Measurements from ENCODE around the gene JMJD7.

DNA sequence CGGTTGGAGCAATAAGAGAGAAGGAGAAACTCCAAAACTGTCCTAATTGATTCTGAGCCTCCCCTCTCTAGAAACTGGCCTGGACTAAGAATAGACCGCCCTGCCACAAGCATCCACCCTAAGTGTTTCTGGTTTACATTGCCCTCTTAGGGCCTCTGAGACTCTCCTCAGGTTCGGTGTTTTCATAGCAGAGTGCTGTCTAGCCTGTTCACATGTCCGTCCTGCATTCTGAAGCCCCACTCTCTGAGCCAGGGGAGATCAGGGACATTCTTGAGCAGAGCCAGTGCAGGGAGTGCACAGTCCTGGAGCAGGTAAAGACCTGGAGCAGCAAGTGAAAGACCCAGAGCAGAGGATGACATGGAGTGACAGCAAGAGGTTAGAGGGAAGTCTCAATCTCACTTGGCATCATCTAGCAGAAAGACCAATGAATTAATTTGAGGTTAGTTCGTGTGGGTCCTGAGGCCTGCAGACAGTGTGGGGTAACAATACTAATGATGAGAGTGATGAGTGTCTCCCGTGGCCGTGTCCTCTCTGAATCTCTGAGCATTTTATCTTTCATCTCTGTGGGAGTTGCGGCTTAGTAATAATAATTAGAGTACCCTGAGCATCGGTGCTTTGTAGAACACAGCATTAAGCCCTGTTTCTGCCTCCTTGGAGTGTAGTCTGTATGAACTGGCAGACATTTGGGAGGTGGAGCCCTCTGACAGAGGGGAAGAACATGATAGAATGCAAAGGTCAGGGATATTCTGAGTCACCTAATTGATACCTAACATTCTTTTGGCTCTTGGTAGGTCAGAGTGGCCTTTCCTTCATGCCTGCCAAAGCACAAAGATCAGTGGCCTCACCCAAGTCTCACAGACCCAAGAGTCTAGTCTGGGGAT, 29.0 kb upstream of the JMJD7 start:
- TF ChIP-seq POLR2AphosphoS5 (IDR thresholded peaks at IDR 0.05) = no peak
- TF ChIP-seq, protein P1, sequence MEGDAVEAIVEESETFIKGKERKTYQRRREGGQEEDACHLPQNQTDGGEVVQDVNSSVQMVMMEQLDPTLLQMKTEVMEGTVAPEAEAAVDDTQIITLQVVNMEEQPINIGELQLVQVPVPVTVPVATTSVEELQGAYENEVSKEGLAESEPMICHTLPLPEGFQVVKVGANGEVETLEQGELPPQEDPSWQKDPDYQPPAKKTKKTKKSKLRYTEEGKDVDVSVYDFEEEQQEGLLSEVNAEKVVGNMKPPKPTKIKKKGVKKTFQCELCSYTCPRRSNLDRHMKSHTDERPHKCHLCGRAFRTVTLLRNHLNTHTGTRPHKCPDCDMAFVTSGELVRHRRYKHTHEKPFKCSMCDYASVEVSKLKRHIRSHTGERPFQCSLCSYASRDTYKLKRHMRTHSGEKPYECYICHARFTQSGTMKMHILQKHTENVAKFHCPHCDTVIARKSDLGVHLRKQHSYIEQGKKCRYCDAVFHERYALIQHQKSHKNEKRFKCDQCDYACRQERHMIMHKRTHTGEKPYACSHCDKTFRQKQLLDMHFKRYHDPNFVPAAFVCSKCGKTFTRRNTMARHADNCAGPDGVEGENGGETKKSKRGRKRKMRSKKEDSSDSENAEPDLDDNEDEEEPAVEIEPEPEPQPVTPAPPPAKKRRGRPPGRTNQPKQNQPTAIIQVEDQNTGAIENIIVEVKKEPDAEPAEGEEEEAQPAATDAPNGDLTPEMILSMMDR (IDR thresholded peaks at IDR 0.05) = no peak
- no peak for TF ChIP-seq POLR2A (IDR thresholded peaks at IDR 0.05)

Measured in breast epithelium (tissue), 3 donors.